ENCODE data around the gene HCRTR1.

Gene HCRTR1

GRCh38 chr1:31617916-31618746 is 642 bp downstream of the HCRTR1 start (continued):
- TF ChIP-seq, protein P1, sequence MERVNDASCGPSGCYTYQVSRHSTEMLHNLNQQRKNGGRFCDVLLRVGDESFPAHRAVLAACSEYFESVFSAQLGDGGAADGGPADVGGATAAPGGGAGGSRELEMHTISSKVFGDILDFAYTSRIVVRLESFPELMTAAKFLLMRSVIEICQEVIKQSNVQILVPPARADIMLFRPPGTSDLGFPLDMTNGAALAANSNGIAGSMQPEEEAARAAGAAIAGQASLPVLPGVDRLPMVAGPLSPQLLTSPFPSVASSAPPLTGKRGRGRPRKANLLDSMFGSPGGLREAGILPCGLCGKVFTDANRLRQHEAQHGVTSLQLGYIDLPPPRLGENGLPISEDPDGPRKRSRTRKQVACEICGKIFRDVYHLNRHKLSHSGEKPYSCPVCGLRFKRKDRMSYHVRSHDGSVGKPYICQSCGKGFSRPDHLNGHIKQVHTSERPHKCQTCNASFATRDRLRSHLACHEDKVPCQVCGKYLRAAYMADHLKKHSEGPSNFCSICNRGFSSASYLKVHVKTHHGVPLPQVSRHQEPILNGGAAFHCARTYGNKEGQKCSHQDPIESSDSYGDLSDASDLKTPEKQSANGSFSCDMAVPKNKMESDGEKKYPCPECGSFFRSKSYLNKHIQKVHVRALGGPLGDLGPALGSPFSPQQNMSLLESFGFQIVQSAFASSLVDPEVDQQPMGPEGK (tag by site-specific recombination; IDR thresholded peaks at IDR 0.05) = peak; percentile 93
- TF ChIP-seq ZFP41 (tag by site-specific recombination; IDR thresholded peaks at IDR 0.05; ENCODE audit: borderline replicate concordance) (no peak), ZBTB48 (tag by site-specific recombination; IDR thresholded peaks at IDR 0.05) (peak; percentile 88), ZBTB8A (tag by site-specific recombination; IDR thresholded peaks at IDR 0.05) (0 out of 2 replicates have a peak, but pooled peaks have one; percentile 40)

DNA sequence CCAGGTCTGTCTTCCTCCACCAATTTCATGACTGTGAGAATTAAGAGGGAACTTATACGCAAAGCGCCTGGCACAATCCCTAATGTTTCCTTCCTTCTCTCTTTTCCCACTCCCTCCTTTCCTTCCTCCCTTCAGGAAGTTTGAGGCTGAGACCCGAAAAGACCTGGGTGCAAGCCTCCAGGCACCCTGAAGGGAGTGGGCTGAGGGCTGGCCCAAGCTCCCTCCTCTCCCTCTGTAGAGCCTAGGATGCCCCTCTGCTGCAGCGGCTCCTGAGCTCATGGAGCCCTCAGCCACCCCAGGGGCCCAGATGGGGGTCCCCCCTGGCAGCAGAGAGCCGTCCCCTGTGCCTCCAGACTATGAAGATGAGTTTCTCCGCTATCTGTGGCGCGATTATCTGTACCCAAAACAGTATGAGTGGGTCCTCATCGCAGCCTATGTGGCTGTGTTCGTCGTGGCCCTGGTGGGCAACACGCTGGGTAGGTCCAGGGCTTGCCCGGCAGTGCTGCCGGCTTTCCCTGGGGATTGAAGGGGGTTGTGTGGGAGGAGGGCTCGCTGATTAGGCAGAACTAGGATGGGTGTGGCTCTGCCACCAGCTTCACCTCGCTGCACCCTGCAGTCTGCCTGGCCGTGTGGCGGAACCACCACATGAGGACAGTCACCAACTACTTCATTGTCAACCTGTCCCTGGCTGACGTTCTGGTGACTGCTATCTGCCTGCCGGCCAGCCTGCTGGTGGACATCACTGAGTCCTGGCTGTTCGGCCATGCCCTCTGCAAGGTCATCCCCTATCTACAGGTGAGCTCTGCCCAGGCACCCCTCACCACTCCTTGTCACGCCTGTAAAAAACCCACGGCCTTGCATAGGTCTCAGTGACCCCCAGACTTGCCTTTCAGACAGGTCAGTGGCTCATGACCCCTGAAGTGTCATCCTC is 1.7 kb downstream of the HCRTR1 start:
- H3K4me3 ChIP-seq (ENCODE audit: low read depth, low read length) = no peak overlapping the region
- POLR2A ChIA-PET = interaction anchor here (1.5 kb wide), 1 partner anchor 35 kb away, joined by 4 read pairs; no protein-coding TSS in a partner anchor
- peak; percentile 44 for TF ChIP-seq ZFHX2 (tag by site-specific recombination; conservative IDR thresholded peaks at IDR 0.05)
- no peak for TF ChIP-seq YY1 (tag by site-specific recombination; IDR thresholded peaks at IDR 0.05)
- TF ChIP-seq ZNF146 (tag by site-specific recombination; IDR thresholded peaks at IDR 0.05) = no peak
- no peak for TF ChIP-seq ZNF274 (IDR thresholded peaks at IDR 0.05; ENCODE audit: low read length)
- TF ChIP-seq ZNF274 (tag by site-specific recombination; IDR thresholded peaks at IDR 0.05; ENCODE audit: borderline replicate concordance) = no peak
- no peak for TF ChIP-seq ZNF639 (tag by site-specific recombination; IDR thresholded peaks at IDR 0.05)
- TF ChIP-seq ZNF664 (tag by site-specific recombination; IDR thresholded peaks at IDR 0.05) = no peak
- no peak for TF ChIP-seq ZNF544 (tag by site-specific recombination; IDR thresholded peaks at IDR 0.05)
- no peak for TF ChIP-seq ZNF266 (tag by site-specific recombination; IDR thresholded peaks at IDR 0.05; ENCODE audit: low read depth)
- TF ChIP-seq ZNF600 (tag by site-specific recombination; IDR thresholded peaks at IDR 0.05) = peak; percentile 53
- peak; percentile 59 for TF ChIP-seq GLIS2 (tag by site-specific recombination; IDR thresholded peaks at IDR 0.05)
- TF ChIP-seq ZSCAN23 (tag by site-specific recombination; IDR thresholded peaks at IDR 0.05) = no peak
- no peak for TF ChIP-seq ZNF423 (tag by site-specific recombination; IDR thresholded peaks at IDR 0.05)
- no peak for TF ChIP-seq YY2 (tag by site-specific recombination; IDR thresholded peaks at IDR 0.05)

More for the DNA sequence above, 1.7 kb downstream of the HCRTR1 start:
- H3K9me3 ChIP-seq (ENCODE audit: control insufficient read depth, insufficient read depth, low read depth, low read length) = no peaks in the 10 kb centered on the region
- CTCF ChIA-PET = interaction anchor here (0.6 to 2.5 kb wide), 30 partner anchors 8 to 764 kb away, joined by 3 to 47 read pairs (median 4); partner anchors contain the start of gene PEF1
- H3K27ac ChIP-seq (ENCODE audit: extremely low read depth, low read depth, low read length) = no peak overlapping the region
- no peaks in the 10 kb centered on the region for H3K4me1 ChIP-seq (ENCODE audit: control insufficient read depth, insufficient read depth, low read length)
- no peaks in the 10 kb centered on the region for H3K36me3 ChIP-seq (ENCODE audit: control insufficient read depth in 2 of 2, insufficient read depth in 1 of 2, low read length in 2 of 2)

All from HEK293 (cell line).